Measurements from ENCODE around the gene GNAZ. TPM values are rescaled to one million over a fixed set of nuclear protein-coding genes. Genes with fewer than 3 reads are reported as not detected.

The GNAZ gene
- total RNA-seq, 4 donors from 2014 or later = 2.7 to 14.7 (median 7.8) TPM

GRCh38 chr22:23058481-23059283 lies 11.6 kb upstream of the GNAZ start:
- TF ChIP-seq EP300 (IDR thresholded peaks at IDR 0.05; ENCODE audit: low read depth) (no peak), POLR2A (IDR thresholded peaks at IDR 0.05) (no peak), CTCF (IDR thresholded peaks at IDR 0.05) (no peak), POLR2AphosphoS5 (IDR thresholded peaks at IDR 0.05) (no peak)
- Histone ChIP-seq H3K36me3 (no peaks in the 10 kb centered on the region), H3K4me1 (no peaks in the 10 kb centered on the region), H3K4me3 (no peak overlapping the region), H3K27me3 (no peaks in the 10 kb centered on the region), H3K27ac (no peak overlapping the region), H3K9me3 (no peaks in the 10 kb centered on the region)
- 60 to 74% methylated on average over 1 to 9 of the region's 9 CpGs for WGBS, 2 donors (ENCODE audit: low coverage in 1 of 2)
- intact Hi-C loops (cut with DNase I; ENCODE audit: low total_unique reads) = no loop called here
- no peak for DNase-seq
- in situ Hi-C loops (cut with MboI; ENCODE audit: low pct_ligation_motif_present in 1 of 4, low pct_unique_long_range_greater_than_20kb in 1 of 4, low sequenced_read_pairs in 3 of 4) = no loop called here

- H3K4me3 ChIP-seq = no peak overlapping the region
- H3K4me1 ChIP-seq = no peaks in the 10 kb centered on the region
- no peaks in the 10 kb centered on the region for H3K27me3 ChIP-seq
- intact Hi-C loops (cut with DNase I; ENCODE audit: low total_unique reads) = no loop called here
- TF ChIP-seq CTCF (IDR thresholded peaks at IDR 0.05) (no peak), POLR2A (IDR thresholded peaks at IDR 0.05) (no peak), POLR2AphosphoS5 (IDR thresholded peaks at IDR 0.05) (no peak), EP300 (IDR thresholded peaks at IDR 0.05; ENCODE audit: low read depth) (no peak)
- no peaks in the 10 kb centered on the region for H3K36me3 ChIP-seq
- H3K27ac ChIP-seq = no peak overlapping the region
- no peaks in the 10 kb centered on the region for H3K9me3 ChIP-seq
- in situ Hi-C loops (cut with MboI; ENCODE audit: low pct_ligation_motif_present in 1 of 4, low pct_unique_long_range_greater_than_20kb in 1 of 4, low sequenced_read_pairs in 3 of 4) = no loop called here
- DNase-seq = no peak
- 92% methylated on average over 24 of the region's 24 CpGs; no CpG with 5 or more reads in 1 of the 2 donors for WGBS, 2 donors (ENCODE audit: low coverage in 1 of 2)
These were observed 10.9 kb upstream of the GNAZ start for GRCh38 chr22:23059284-23059948.

GRCh38 chr22:23060612-23061400 lies 9.5 kb upstream of the GNAZ start:
- Histone ChIP-seq H3K27me3 (no peaks in the 10 kb centered on the region), H3K4me3 (no peak overlapping the region), H3K27ac (no peak overlapping the region), H3K4me1 (no peaks in the 10 kb centered on the region), H3K36me3 (no peaks in the 10 kb centered on the region), H3K9me3 (no peaks in the 10 kb centered on the region)
- in situ Hi-C loops (cut with MboI; ENCODE audit: low pct_ligation_motif_present in 1 of 4, low pct_unique_long_range_greater_than_20kb in 1 of 4, low sequenced_read_pairs in 3 of 4) (no loop called here), intact Hi-C loops (cut with DNase I; ENCODE audit: low total_unique reads) (no loop called here)
- TF ChIP-seq EP300 (IDR thresholded peaks at IDR 0.05; ENCODE audit: low read depth) (no peak), POLR2AphosphoS5 (IDR thresholded peaks at IDR 0.05) (no peak), POLR2A (IDR thresholded peaks at IDR 0.05) (no peak), CTCF (IDR thresholded peaks at IDR 0.05) (no peak)
- 58 to 73% methylated on average over 2 to 7 of the region's 9 CpGs for WGBS, 2 donors (ENCODE audit: low coverage in 1 of 2)
- DNase-seq = no peak

All from transverse colon (tissue), 4 donors.